ENCODE measurements around the gene EGFL8.

DNA sequence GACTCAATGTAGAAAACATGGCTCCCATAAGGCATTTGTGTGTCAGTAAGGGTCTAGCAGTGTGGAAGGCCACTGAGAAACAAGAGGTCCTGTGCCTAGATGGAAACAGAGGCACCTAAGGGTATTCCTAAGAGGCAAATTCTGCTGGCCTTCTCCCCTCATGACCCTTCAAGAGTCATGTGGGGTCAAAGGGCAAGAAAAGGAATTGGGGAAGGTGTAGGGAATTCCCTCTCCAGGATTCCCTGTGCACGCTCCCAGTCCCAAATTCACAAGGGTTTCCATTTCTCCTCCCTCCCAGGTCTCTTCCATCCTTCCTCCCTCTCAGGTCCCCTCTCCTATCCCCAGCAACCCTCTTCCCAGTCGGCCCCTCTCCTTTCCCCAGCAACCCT lies 10.9 kb downstream of the EGFL8 start:
- TF ChIP-seq, protein P1, sequence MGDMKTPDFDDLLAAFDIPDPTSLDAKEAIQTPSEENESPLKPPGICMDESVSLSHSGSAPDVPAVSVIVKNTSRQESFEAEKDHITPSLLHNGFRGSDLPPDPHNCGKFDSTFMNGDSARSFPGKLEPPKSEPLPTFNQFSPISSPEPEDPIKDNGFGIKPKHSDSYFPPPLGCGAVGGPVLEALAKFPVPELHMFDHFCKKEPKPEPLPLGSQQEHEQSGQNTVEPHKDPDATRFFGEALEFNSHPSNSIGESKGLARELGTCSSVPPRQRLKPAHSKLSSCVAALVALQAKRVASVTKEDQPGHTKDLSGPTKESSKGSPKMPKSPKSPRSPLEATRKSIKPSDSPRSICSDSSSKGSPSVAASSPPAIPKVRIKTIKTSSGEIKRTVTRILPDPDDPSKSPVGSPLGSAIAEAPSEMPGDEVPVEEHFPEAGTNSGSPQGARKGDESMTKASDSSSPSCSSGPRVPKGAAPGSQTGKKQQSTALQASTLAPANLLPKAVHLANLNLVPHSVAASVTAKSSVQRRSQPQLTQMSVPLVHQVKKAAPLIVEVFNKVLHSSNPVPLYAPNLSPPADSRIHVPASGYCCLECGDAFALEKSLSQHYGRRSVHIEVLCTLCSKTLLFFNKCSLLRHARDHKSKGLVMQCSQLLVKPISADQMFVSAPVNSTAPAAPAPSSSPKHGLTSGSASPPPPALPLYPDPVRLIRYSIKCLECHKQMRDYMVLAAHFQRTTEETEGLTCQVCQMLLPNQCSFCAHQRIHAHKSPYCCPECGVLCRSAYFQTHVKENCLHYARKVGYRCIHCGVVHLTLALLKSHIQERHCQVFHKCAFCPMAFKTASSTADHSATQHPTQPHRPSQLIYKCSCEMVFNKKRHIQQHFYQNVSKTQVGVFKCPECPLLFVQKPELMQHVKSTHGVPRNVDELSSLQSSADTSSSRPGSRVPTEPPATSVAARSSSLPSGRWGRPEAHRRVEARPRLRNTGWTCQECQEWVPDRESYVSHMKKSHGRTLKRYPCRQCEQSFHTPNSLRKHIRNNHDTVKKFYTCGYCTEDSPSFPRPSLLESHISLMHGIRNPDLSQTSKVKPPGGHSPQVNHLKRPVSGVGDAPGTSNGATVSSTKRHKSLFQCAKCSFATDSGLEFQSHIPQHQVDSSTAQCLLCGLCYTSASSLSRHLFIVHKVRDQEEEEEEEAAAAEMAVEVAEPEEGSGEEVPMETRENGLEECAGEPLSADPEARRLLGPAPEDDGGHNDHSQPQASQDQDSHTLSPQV (IDR thresholded peaks at IDR 0.05): no peak
- TF ChIP-seq CHCHD3 (CRISPR knock-in tag; IDR thresholded peaks at IDR 0.05) (no peak), NR2C2 (CRISPR knock-in tag; IDR thresholded peaks at IDR 0.05) (peak; percentile 46; the same call in 1 of the 2 replicates), NR2C2 (tag; IDR thresholded peaks at IDR 0.05) (peak; percentile 95), EZH2 (IDR thresholded peaks at IDR 0.05; ENCODE audit: borderline replicate concordance, low read depth, low read length) (no peak), KLF10 (CRISPR knock-in tag; IDR thresholded peaks at IDR 0.05) (no peak), ZNF324 (CRISPR knock-in tag; IDR thresholded peaks at IDR 0.05) (no peak), GATAD2B (IDR thresholded peaks at IDR 0.05; ENCODE audit: borderline replicate concordance) (no peak)
- TF ChIP-seq, protein P2, sequence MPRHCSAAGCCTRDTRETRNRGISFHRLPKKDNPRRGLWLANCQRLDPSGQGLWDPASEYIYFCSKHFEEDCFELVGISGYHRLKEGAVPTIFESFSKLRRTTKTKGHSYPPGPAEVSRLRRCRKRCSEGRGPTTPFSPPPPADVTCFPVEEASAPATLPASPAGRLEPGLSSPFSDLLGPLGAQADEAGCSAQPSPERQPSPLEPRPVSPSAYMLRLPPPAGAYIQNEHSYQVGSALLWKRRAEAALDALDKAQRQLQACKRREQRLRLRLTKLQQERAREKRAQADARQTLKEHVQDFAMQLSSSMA (CRISPR knock-in tag; IDR thresholded peaks at IDR 0.05): no peak
- TF ChIP-seq, protein P3, sequence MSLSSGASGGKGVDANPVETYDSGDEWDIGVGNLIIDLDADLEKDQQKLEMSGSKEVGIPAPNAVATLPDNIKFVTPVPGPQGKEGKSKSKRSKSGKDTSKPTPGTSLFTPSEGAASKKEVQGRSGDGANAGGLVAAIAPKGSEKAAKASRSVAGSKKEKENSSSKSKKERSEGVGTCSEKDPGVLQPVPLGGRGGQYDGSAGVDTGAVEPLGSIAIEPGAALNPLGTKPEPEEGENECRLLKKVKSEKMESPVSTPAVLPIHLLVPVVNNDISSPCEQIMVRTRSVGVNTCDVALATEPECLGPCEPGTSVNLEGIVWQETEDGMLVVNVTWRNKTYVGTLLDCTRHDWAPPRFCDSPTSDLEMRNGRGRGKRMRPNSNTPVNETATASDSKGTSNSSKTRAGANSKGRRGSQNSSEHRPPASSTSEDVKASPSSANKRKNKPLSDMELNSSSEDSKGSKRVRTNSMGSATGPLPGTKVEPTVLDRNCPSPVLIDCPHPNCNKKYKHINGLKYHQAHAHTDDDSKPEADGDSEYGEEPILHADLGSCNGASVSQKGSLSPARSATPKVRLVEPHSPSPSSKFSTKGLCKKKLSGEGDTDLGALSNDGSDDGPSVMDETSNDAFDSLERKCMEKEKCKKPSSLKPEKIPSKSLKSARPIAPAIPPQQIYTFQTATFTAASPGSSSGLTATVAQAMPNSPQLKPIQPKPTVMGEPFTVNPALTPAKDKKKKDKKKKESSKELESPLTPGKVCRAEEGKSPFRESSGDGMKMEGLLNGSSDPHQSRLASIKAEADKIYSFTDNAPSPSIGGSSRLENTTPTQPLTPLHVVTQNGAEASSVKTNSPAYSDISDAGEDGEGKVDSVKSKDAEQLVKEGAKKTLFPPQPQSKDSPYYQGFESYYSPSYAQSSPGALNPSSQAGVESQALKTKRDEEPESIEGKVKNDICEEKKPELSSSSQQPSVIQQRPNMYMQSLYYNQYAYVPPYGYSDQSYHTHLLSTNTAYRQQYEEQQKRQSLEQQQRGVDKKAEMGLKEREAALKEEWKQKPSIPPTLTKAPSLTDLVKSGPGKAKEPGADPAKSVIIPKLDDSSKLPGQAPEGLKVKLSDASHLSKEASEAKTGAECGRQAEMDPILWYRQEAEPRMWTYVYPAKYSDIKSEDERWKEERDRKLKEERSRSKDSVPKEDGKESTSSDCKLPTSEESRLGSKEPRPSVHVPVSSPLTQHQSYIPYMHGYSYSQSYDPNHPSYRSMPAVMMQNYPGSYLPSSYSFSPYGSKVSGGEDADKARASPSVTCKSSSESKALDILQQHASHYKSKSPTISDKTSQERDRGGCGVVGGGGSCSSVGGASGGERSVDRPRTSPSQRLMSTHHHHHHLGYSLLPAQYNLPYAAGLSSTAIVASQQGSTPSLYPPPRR (CRISPR knock-in tag; IDR thresholded peaks at IDR 0.05; ENCODE audit: borderline replicate concordance): no peak
- TF ChIP-seq, protein P4, sequence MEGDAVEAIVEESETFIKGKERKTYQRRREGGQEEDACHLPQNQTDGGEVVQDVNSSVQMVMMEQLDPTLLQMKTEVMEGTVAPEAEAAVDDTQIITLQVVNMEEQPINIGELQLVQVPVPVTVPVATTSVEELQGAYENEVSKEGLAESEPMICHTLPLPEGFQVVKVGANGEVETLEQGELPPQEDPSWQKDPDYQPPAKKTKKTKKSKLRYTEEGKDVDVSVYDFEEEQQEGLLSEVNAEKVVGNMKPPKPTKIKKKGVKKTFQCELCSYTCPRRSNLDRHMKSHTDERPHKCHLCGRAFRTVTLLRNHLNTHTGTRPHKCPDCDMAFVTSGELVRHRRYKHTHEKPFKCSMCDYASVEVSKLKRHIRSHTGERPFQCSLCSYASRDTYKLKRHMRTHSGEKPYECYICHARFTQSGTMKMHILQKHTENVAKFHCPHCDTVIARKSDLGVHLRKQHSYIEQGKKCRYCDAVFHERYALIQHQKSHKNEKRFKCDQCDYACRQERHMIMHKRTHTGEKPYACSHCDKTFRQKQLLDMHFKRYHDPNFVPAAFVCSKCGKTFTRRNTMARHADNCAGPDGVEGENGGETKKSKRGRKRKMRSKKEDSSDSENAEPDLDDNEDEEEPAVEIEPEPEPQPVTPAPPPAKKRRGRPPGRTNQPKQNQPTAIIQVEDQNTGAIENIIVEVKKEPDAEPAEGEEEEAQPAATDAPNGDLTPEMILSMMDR (IDR thresholded peaks at IDR 0.05 in 2 of 3, conservative IDR thresholded peaks at IDR 0.05 in 1 of 3; ENCODE audit: insufficient read depth in 2 of 3, low read depth in 1 of 3, low read length in 3 of 3): no peak

Data from K562 (cell line).